Jurkat, Clone E6-1 (cell line): Measurements from ENCODE around the gene AARS2.
"Not testable (repeated sequence)": the region's sequence is repeated elsewhere in the genome, so short reads cannot be mapped to it uniquely, and the experiment has no call there.

Source experiments
- DNase-seq: peaks from one replicate; pipeline ENCODE4 v3.0.0-alpha.2; 2011; ENCODE audit warnings: low read depth, low spot score
- H3K4me3 ChIP-seq: 2 replicates; pipeline ENCODE4 v1.5.1; 2011; ENCODE audit warnings: mild to moderate bottlenecking, low read length, control low read depth, moderate library complexity

The AARS2 gene

GRCh38 chr6:44333273-44333919, 20.2 kb upstream of the AARS2 start:
- no peak overlapping the region for H3K4me3 ChIP-seq
- no peak for DNase-seq

- DNase-seq = no peak
- no peak overlapping the region for H3K4me3 ChIP-seq
Observed at GRCh38 chr6:44332585-44332984, 19.4 kb upstream of the AARS2 start.

GRCh38 chr6:44329858-44330257, 16.7 kb upstream of the AARS2 start:
- H3K4me3 ChIP-seq = no peak overlapping the region
- no peak for DNase-seq

GRCh38 chr6:44328203-44328602, 15.1 kb upstream of the AARS2 start:
- not testable (repeated sequence) for H3K4me3 ChIP-seq, DNase-seq

GRCh38 chr6:44327760-44328159, 14.6 kb upstream of the AARS2 start:
- DNase-seq = no peak
- H3K4me3 ChIP-seq = no peak overlapping the region

GRCh38 chr6:44327096-44327495, 13.9 kb upstream of the AARS2 start:
- no peak for DNase-seq
- no peak overlapping the region for H3K4me3 ChIP-seq

GRCh38 chr6:44321210-44321609, 8.1 kb upstream of the AARS2 start:
- DNase-seq = no peak

GRCh38 chr6:44317136-44317631, 4.0 kb upstream of the AARS2 start:
- not testable (repeated sequence) for DNase-seq, H3K4me3 ChIP-seq

More at GRCh38 chr6:44321210-44321609, 8.1 kb upstream of the AARS2 start:
- H3K4me3 ChIP-seq = no peak overlapping the region

- DNase-seq = no peak
- H3K4me3 ChIP-seq = no peak overlapping the region
Observed at GRCh38 chr6:44316481-44316880, 3.3 kb upstream of the AARS2 start.

- DNase-seq = no peak
- H3K4me3 ChIP-seq = no peak overlapping the region
Observed at GRCh38 chr6:44315951-44316350, 2.8 kb upstream of the AARS2 start.

GRCh38 chr6:44315516-44315915, 2.4 kb upstream of the AARS2 start:
- no peak for DNase-seq

GRCh38 chr6:44314657-44315056, 1.5 kb upstream of the AARS2 start:
- DNase-seq, H3K4me3 ChIP-seq: not testable (repeated sequence)

More at GRCh38 chr6:44315516-44315915, 2.4 kb upstream of the AARS2 start:
- no peak overlapping the region for H3K4me3 ChIP-seq

GRCh38 chr6:44311767-44312166, 1.4 kb downstream of the AARS2 start:
- no peak for DNase-seq
- peak overlapping the region; percentile 74 for H3K4me3 ChIP-seq

- no peak for DNase-seq
- no peak overlapping the region for H3K4me3 ChIP-seq
Observed at GRCh38 chr6:44311304-44311703, 1.8 kb downstream of the AARS2 start.

- H3K4me3 ChIP-seq = no peak overlapping the region
- no peak for DNase-seq
Observed at GRCh38 chr6:44310241-44310640, 2.9 kb downstream of the AARS2 start.

- no peak overlapping the region for H3K4me3 ChIP-seq
- DNase-seq = no peak
Observed at GRCh38 chr6:44309631-44310030, 3.5 kb downstream of the AARS2 start.

- H3K4me3 ChIP-seq = no peak overlapping the region
- no peak for DNase-seq
Observed at GRCh38 chr6:44309092-44309491, 4.1 kb downstream of the AARS2 start.

- DNase-seq = no peak
Observed at GRCh38 chr6:44307217-44307616, 5.9 kb downstream of the AARS2 start.

GRCh38 chr6:44306710-44307109, 6.4 kb downstream of the AARS2 start:
- H3K4me3 ChIP-seq = no peak overlapping the region
- DNase-seq = no peak

More at GRCh38 chr6:44307217-44307616, 5.9 kb downstream of the AARS2 start:
- no peak overlapping the region for H3K4me3 ChIP-seq

- DNase-seq = no peak
- H3K4me3 ChIP-seq = no peak overlapping the region
Observed at GRCh38 chr6:44305200-44305725, 7.9 kb downstream of the AARS2 start.
